HuH-7.5 (cell line): Measurements from ENCODE around the gene BABAM2.

Experiments used
- DNase-seq: peaks from one replicate; pipeline ENCODE4 v3.0.0; 2011; ENCODE audit warnings: low spot score

The BABAM2 gene

DNA sequence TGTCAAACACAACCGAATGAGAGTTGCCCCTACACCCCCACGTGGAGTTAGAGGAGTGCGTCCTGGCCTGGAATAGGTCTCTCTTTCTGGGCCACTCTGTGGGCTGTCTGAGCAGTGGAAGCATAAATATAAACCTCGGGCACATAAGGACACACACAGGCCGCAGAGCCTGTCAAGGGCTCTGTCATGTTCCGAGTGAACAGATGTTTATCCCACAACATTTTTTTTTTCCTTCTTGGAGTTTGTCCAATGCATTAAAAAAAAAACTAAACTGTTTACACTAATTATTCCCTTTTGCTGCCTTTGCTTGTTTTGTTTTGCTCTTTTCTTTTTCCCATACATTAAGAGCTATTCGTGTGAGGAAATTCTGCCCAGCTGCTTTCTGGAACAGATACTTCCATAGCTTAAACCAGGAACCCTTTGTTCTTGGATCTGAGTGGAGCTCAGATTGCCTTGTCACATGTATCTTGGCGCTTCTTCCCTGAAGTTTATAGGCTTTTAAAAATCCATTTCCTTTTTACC, 273.8 kb downstream of the BABAM2 start:
- no peak for DNase-seq

DNA sequence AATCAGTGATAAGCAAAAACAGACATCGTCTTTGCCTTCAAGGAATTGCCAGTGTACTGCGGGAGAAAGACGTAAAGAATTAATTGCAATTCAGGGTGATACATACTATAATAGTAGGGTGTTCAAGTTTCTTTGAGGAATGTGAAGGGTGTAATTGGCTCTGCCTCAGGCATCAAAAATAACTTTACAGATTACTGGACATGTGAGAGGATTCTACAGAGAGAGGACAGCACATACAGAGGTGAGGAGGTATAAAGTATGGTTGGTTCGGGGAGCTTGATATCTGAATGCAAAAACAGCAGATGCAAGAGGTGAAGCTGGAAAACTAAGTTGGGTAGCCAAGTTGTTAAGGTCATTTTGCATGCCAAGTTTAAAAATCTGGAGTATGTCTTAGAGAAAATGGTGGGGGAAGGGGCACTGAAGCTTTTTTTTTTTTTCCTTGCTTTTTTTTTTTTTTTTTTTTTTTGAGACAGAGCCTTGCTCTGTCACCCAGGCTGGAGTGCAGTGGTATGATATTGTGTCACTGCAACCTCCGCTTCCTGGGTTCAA, 274.6 kb downstream of the BABAM2 start:
- DNase-seq = no peak

DNA sequence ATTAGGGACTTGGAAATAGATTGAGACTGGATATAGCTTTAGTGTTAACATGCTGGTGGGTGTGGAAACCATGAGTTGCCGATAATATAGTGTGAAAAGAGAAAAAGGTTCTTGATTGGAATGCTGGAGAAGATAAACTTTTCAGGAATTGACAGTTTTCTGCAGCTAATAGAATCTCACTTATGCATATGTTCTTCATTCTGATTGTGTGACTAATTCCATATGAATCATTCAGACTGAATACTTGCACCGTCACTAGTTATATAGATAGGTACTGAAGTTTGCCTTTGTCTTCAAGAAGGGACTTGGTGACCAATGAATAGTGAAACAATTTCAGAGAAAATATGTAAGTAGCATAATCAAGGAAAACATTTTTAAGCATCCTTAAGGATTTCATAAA, 276.4 kb downstream of the BABAM2 start:
- DNase-seq = no peak

DNA sequence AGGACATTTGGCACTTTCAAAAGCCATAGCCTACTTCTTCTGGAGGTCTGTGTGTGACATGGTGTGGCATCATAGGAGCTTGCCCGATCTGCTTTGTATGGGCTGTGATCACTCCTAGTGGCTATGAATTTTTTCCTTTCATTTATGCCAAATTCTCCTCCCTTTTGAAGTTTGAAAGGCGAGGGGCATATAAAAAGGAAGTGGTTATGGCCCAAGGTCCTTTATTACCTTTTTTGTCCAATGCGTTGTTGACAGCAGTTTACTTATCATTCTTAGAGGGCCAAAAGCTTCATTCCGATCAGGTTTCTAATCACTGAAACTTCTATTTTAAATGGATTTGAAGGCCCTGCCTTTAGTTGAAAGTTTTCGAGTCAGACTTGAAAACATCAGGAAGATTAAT, 277.8 kb downstream of the BABAM2 start:
- DNase-seq = no peak

DNA sequence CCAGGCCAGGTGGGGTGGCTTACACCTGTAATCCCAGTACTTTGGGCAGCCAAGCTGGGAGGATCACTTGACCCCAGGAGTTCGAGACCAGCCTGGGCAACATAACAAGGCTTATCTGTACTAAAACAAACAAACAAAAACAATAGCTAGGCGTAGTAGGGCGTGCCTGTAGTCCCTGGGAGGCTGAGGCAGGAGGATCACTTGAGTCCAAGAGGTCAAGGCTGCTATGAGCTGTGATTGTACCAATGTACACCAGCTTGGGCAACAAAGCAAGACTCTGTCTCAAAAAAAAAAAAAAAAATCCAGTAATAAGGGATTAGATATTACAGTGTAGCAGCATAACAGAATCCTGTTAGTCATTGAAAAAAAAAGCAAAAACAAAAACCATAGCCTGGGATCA, 279.0 kb downstream of the BABAM2 start:
- DNase-seq = no peak

DNA sequence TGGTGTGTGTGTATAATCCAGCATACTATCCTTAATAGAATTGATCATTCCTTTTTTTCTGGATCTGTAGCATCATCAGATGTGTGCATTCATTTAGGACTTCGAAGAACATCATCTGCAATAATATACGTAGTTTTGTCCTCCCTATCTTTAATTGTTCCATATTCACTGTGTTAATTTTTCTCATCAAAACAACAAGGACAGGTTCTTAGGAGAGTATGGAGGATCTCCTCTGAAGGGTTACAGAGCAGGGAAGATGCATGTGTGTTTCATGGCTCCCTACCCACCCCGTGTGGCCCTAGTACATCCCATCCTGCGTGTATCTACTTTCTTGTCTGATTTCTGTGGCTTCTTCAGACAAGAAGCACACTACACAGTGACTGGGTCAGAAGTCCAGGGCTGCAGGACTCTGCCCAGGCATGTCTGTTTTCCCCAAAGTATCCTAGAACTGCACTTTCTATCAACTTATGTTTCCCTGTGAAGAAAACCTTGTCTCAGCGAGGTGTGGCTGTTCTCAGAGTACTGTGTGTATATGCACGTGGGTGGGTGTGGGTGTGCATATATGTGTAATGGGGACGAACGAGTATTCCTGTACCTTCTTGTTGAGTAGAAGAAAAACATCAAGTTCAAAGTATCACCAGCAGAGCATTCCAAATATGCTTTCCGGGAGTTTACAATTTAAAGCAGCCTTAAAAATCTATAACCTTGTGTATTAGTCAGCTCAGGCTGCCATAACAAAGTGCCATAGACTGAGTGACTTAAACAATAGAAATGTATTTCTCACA, 281.8 kb downstream of the BABAM2 start:
- no peak for DNase-seq

DNA sequence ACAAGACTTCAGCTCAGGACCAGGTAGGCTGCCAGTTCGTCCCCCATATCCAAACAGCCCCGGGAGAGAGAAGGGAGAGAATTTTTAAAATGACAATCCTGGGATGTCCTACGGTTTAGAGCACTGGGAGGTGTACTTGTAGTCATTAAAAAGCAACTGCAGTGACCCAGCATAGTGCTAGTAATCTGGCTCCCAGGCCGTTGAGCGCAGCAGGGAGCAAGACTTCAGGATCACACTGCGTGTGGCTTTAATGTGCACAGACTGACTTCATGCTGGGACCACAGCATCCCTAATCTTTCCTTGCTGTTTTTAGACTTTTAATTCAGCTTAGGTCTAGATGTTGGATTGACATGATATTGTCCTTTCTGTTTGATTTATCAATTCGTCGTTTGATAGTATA, 282.8 kb downstream of the BABAM2 start:
- no peak for DNase-seq

DNA sequence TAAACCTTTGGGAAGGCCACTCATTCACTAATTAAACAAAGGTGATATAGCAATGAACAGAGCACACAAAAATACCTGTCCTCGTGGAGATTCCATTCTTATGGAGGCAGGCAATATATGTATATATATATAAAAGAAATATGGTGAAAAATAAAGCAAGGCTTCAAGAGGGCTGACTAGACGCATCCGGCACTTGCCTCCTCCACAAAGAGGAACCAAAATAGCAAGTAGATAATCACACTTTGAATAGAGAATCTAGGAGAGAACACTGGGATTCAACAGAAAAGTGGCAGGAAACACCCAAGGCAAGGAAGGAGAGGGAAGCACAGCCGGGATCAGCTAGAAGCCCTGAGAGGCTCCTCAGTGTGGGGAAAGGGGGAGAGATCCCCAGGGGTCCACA, 283.7 kb downstream of the BABAM2 start:
- DNase-seq = no peak

DNA sequence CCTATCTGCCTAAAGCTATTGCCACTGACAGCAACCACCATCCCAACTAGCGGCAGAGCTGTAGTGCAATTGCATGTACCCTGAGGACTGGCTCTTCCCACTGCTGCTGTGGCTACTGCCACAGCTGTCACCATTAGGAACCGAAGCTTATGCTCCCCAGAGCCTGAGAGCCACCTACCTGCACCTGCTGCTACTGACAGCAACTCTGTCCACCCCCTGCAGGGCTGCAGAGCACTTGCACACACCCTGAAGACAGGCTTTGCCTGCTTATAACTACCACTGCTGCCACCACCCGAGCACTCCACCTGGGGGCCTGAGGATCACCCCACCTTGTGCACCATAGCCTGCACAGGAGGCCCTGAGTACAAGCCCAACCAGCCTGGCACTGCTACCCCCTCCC, 284.5 kb downstream of the BABAM2 start:
- DNase-seq = no peak

DNA sequence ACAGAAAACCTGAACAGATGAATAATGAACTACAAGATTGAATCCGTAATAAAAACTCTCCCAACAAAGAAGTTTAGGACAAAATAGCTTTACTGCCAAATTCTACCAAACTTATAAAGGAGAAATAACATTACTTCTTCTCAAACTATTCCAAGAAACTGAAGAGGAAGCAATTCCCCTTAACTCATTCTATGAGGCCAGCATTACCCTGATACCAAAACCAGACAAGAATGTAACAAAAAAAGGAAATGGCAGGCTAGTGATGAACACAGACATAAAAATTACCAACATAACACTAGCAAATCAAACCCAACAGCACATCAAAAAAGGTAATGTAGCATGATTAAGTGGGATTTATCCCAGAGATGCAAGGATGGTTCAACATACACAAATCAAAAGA, 288.4 kb downstream of the BABAM2 start:
- no peak for DNase-seq

DNA sequence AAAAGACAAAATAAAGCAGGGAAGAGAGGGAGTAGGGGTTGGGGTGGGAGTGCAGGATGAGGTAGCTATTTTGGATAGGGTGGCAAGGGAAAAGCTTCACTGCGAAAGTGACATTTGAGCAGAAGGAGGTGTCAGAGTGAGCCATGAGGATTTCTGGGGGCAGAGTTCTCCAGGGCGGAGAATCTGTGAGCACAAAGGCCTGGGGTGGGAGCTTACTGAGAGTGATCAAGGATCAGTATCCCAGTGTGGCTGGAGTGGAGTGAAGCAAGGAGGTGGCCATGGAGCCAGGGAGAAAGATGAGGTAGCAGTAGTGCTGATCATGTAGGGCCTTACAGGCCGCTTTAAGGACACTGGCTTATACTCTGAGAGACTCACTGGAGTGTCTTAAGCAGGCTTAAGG, 291.3 kb downstream of the BABAM2 start:
- DNase-seq = no peak

DNA sequence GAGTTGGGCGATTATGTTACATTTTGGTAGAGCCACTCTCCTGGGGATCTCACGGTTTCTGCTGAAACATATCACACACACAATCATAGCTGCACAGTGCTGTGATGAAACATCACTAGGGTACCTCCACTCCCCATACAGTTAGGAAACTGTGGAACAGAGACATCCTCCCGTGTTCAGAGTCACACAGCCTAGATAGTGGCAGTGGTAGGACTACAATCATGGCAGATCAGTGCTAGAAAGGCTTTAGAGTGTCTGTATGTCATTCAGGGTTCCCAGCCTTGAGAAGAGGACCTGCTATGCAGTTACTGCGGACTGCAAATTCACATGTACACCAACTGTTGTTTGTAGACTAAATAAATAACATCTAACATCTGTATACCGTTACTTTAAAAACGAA, 291.8 kb downstream of the BABAM2 start:
- DNase-seq = no peak

DNA sequence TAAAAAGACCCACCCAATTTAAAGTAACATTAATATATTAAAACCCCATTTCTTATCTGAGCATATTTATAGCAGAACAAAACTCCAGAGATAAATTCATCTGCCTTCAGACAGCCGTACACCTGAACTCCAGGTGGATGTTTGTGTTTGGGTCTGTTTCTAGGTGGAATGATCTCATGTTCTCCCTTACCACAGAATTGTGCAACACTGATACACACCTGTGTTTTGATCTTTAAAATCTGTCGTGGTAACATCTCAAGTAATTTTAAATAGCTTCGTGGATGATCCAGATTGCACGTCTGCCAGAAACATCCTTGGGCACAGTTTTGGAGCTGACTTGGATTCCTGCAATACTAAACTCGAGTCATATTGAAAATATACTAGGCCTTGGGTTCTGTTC, 294.6 kb downstream of the BABAM2 start:
- DNase-seq = no peak

DNA sequence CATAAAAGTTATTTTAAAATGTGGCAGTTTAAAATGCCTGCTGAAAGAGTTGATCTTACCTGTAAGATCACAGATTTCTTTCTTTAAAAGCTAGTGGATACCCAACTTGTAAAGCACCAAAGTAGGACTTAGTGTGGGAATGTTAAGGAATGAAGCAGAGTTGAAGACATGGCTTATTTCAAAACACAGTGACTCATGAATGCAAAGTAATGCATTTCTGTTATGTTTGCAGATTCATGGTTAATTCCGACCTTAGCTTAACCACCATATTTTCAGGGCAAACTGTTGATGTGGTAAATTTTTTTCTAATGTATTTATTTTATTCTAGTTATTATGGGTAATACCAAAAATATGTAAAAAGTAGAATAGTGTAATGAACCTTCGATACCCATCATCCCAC, 295.4 kb downstream of the BABAM2 start:
- no peak for DNase-seq

DNA sequence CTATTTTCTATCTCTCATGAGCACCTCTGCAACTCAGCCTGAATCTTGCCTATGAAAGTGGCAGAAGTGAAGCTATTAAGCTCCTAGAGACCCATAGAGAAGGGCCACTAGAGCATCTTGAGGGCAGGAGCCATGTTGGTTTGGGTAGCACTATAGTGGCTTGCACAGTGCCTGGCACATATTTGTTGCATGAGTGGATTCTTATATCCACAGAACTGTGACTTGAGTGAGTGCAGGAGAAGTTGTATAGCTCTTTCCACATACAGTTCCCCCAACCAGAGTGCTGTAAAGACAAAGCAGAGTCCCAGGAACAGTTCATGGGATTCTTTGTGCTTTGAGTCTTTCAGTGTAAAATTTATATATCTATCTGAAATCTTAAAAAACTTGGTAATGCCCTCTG, 296.7 kb downstream of the BABAM2 start:
- DNase-seq = no peak

DNA sequence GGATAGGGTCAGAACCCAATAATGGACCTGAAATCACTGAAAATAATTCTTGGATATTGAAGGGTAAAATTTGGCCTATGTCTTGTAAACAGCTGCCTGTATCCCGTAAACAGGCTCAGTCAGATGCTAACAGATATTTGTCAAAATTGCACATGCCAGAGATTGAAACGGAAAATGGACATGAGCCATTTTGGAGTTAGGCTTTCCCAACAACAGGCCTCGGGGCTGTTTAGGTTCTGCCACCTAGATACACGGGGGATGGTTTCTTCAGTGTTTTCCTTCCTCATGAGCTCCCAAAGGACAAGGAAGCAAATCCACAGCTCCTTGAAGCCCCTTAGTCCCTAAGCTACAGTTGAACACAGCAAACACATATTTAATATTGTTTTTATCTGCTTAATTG, 297.9 kb downstream of the BABAM2 start:
- DNase-seq = no peak

DNA sequence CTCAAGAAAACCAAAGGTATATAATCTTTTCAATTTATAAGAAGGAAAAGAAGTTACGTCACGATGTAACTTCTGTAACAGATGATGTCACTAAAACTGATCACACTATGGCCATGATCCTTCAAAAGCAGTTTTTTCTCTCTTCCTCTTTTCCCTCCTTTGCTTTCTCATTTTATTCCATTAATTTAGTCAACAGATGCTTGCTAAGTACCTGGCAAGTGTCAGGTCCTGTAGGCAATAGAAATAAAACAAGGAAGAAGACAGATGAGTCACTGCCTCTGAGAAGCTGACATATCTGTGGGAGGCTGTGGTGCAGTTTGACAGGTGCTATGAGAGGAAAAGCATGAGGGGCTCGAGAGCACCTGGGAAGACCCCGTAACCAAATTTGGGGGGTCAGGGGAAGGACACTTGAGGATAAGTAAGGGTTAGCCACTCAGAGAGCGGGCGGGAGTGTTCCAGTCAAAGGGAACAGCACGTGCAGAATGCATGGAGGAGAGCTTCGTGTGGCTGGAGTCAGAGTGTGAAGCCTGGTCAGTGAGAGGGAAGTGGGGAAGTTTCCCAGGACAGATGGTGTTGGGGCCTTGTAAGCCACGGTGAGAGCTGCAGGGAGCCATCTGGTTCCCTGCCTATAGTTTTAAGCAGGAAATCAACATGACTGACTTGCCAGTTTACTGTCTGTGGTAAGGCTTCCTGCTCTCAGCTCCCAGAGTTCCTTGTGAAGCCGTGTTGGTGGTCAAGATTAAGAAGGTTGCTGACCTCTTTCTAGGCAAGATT, 303.3 kb downstream of the BABAM2 start:
- DNase-seq = no peak

DNA sequence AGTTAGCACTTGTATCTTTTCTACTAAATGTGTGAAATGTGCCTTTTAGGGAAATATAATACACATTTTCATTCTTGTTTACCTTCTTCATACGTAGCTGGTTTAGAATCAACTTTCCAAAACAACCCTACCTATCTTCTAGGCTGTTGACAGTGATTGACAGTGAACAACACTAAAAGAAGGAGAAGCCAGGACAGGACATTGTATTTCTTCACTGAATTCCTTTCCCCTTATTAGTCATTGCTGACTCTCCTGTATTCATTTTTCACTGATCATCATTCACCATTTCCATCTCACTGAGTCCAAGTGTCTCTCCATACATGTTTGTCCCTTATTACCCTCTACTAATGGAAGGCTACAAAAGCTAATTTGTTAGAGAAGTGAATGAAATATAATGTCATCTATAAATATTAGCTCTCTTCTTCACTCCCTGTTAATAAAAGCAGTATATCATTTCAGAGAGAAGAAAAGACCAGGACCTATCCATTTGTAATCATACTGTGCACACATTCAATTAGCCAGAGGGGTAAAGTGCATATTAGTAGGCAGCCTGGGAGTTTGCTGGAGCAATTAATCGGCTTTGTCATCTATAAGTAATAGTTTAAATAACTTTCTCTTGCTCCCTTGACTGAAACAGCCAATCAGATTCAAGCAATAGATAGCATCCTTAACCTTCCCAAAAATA, 309.6 kb downstream of the BABAM2 start:
- DNase-seq = no peak

DNA sequence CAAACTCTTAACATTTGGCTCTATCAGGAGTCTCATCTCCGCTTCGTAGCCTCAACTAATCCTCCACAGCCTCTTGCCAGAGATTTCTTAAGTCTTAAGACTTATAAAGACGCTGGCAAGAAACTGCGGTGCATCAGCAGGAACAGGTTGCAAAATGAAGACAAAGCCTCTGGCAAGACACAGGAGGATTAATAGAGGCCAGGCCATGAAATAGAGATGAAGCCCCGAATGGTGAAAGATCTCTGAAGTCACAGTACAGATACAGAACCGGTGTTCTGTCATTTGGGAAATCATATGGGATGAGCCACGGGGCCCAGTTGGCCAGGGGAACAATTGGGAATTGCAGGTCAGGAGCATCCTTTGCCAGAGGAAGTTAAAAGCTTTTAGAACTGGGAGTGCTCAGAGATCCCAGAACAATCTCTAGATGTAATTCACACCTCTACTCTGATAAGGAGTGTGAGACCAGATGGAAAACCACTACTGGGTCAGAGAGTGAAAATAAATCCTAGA, 311.2 kb downstream of the BABAM2 start:
- DNase-seq = no peak

DNA sequence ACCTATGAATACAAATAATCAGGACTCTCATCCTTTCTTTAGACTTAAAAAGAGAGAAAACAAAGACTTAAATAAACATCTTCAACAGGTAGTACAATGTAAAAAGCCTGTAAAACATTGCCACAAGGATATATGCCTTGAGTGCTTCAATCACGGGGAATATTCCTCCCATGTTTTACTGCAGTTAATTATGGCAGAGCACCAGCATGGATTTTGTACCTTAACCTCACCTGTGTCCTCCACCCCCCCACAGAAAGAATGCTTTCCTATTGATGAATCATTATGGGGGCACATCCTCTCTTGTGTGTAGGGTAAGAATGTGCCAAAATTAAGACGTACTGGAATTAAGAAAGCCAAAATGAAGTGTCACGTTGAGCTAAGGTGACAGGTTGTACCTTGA, 312.2 kb downstream of the BABAM2 start:
- DNase-seq = no peak

DNA sequence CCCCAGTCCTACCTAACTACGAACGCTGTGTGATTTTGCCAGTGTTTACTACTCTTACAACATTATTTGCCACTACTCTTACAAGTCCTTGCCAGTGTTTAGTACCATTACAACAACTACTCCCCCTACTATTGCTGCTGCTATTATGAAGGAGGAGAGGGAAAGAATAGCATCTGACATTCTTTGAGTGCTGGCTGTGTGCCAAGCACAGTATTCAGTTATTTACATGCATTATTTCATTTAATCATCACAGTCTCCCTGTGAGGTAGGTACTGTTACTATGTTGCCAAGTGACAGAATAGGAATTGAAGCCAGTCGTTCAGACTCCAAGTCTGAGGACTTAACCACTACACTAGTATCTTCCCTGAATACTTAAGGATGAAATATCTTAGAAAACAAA, 316.2 kb downstream of the BABAM2 start:
- no peak for DNase-seq

DNA sequence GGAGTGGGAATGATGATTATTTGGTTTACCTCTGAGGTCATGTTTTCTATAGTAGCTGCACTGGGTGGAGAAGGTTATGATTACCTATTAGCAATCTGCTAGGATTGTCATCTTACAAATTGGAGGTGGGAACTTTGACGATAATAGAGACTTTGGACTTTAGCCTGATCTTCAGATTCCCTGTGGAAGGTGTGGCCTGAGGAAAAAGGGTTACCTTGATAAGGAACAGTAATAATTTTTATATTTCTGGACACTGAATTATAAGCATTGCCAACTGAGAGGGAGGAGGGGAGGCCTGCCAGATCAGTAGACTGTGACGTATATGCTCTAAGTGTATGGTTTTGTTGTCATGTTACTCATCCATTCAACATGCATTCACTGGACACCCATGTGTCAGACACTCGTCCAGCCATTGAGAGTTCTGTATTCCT, 318.7 kb downstream of the BABAM2 start:
- DNase-seq = no peak
